Breast epithelium (tissue), 3 donors: ENCODE results near the gene SYN1.

Experiments
- CTCF ChIP-seq, 3 donors: fragments of 450-650 bp; IDR thresholded peaks; one replicate each; pipeline ENCODE4 v1.5.1; 2016 to 2017; ENCODE audit warnings: antibody characterized with exemption in 3 of 3, mild to moderate bottlenecking in 3 of 3, moderate library complexity in 3 of 3
- POLR2A ChIP-seq: fragments of 450-650 bp; IDR thresholded peaks from one replicate; pipeline ENCODE4 v1.6.1; 2016; ENCODE audit warnings: antibody characterized with exemption, mild to moderate bottlenecking, moderate library complexity

DNA sequence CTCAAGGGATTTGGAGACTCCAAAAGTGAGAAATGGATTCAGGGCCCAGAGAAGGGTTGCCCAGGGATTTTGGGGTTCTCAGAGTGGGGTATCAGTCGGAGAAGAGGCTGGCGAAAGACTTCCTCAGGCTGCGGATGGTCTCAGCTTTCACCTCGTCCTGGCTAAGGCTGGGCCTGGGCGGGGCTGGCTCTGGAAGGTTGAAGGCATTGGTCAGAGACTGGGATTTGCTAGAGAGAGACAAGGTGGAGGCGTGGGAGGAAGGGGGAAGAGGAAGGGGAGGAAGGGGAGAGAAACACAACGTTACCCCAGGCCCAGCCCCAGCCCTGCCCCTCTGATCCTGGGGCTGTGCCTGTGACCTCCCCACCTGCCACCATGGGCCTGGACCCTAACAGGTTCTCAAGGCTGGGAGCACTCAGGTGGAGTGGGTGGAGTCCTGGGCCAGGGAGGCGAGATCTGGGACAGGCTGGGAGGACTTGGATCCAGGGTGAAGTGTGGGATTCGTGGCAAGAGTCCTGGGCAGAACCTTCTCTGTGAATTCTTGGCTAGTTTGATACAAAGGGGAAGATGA, 46.8 kb downstream of the SYN1 start:
- TF ChIP-seq POLR2A (no peak), CTCF (IDR thresholded peaks at IDR 0.05) (no peak)
